Glutamatergic neuron (in vitro differentiated cells): ENCODE results near the gene RNU1-1. TPM values are rescaled to one million over a fixed set of nuclear protein-coding genes. Genes with fewer than 3 reads are reported as not detected.
"Not testable (repeated sequence)": the region's sequence is repeated elsewhere in the genome, so short reads cannot be mapped to it uniquely, and the experiment has no call there.

ENCODE experiments used
- DNase-seq: peaks from one replicate; pipeline ENCODE4 v3.0.0; 2022
- H3K27ac Mint-ChIP-seq: one replicate; pipeline ENCODE4 v1.8.0; 2020; ENCODE audit warnings: mild to moderate bottlenecking, mixed read lengths, inconsistent platforms; ENCODE audit not compliant: unreplicated experiment
- H3K27me3 Mint-ChIP-seq: one replicate; pipeline ENCODE4 v1.8.0; 2020; ENCODE audit warnings: mild to moderate bottlenecking, moderate library complexity, mixed read lengths, inconsistent platforms; ENCODE audit not compliant: unreplicated experiment
- H3K36me3 Mint-ChIP-seq: one replicate; pipeline ENCODE4 v1.8.0; 2020; ENCODE audit warnings: mild to moderate bottlenecking, mixed read lengths, inconsistent platforms; ENCODE audit not compliant: unreplicated experiment
- H3K4me1 Mint-ChIP-seq: one replicate; pipeline ENCODE4 v1.8.0; 2020; ENCODE audit warnings: mild to moderate bottlenecking, low read depth, mixed read lengths, inconsistent platforms; ENCODE audit not compliant: unreplicated experiment
- H3K4me3 Mint-ChIP-seq: one replicate; pipeline ENCODE4 v1.8.0; 2020; ENCODE audit warnings: mild to moderate bottlenecking, mixed read lengths, inconsistent platforms; ENCODE audit not compliant: unreplicated experiment
- H3K9me3 Mint-ChIP-seq: one replicate; pipeline ENCODE4 v1.8.0; 2020; ENCODE audit warnings: mild to moderate bottlenecking, moderate library complexity, mixed read lengths, inconsistent platforms; ENCODE audit not compliant: unreplicated experiment
- long read RNA-seq: library from polyadenylated mRNA; unstranded; transcript quantifications from one replicate; pipeline ENCODE4 v2.0.0, GENCODE V29; 2020; ENCODE audit not compliant: unreplicated experiment
- total RNA-seq: library from RNA; stranded (reverse); fragmentation: NEBNext Ultra II Directional; extraction: Animal tissue kit (Norgen Biotek cat#: 25700); gene quantifications from one replicate; pipeline ENCODE4 v1.2.1, GENCODE V29; 2021; ENCODE audit not compliant: unreplicated experiment

RNU1-1 gene
- total RNA-seq: 3,598 TPM
- long read RNA-seq: 0 reads

DNA sequence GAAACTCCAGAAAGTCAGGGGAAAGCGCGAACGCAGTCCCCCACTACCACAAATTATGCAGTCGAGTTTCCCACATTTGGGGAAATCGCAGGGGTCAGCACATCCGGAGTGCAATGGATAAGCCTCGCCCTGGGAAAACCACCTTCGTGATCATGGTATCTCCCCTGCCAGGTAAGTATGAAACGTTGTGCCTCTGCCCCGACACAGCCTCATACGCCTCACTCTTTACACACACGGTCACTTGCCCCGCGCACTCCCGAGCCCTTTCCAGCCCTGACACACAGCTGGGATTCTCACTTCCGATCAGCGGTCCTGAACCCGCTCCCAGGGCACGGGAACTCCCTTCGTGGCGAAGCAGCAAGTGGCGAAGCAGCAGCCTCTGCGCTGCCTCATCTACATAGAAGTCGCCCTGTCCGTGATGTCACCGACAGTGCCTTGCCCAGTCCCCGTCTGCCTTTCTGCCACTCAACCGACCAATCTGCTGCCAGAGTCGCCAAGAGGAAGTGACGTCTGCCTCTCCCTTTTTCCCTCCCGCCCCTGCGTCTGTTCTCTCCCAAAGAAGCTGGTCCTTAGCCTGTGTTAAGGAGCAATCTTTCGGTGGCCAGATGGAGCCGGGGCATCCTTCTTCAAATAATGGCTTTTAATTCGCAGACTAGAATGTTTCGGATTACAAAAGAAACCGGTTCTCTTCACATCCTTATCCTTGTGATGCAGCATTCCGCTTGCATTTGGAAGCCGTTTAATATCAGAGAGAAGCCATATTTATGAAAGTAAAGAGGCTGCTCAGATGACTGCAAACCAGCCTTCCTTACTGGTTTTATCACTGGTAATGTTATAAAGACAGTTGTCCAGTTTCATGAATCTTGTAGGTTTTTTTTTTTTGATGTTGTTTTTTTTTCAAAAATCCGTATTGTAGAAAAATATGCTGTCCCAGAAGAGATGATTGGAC, at the start of gene RNU1-1:
RNU1-1 (minus strand) TSS at position 179 of the 949 bp plus-strand sequence.
- H3K36me3 Mint-ChIP-seq, H3K9me3 Mint-ChIP-seq, H3K4me1 Mint-ChIP-seq, H3K27me3 Mint-ChIP-seq: not testable (repeated sequence)
- H3K27ac Mint-ChIP-seq: peak within 1 kb of the TSS; percentile 80
- peak within 1 kb of the TSS; percentile 49 for H3K4me3 Mint-ChIP-seq
- peak; percentile 63 for DNase-seq

GRCh38 chr1:16561035-16561434, 47.0 kb upstream of the RNU1-1 start:
- H3K4me3 Mint-ChIP-seq, H3K27me3 Mint-ChIP-seq, DNase-seq, H3K36me3 Mint-ChIP-seq, H3K9me3 Mint-ChIP-seq, H3K4me1 Mint-ChIP-seq, H3K27ac Mint-ChIP-seq: not testable (repeated sequence)

DNA sequence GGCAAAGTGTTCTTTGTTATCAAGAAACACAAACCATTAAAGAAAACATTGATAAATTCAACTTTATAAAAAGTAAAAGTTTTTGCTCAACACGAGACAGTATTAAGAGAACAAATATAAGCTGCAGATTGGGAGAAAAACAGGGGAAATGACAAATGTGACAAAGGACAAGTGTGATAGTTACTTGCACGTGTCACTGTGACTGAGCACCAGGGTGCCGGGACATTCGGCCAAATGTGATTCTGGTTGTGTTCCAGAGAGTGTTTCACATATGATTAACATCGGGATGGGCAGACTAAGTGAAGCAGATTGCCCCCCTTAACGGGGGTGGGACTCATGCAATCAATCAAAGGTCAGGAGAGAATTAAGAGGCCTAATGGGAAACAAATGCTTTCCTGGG, 46.4 kb upstream of the RNU1-1 start:
- not testable (repeated sequence) for H3K36me3 Mint-ChIP-seq, H3K4me1 Mint-ChIP-seq, DNase-seq, H3K27ac Mint-ChIP-seq, H3K4me3 Mint-ChIP-seq, H3K9me3 Mint-ChIP-seq, H3K27me3 Mint-ChIP-seq

GRCh38 chr1:16559688-16560087, 45.6 kb upstream of the RNU1-1 start:
- not testable (repeated sequence) for H3K4me1 Mint-ChIP-seq, H3K27ac Mint-ChIP-seq, DNase-seq, H3K27me3 Mint-ChIP-seq, H3K9me3 Mint-ChIP-seq, H3K4me3 Mint-ChIP-seq, H3K36me3 Mint-ChIP-seq

DNA sequence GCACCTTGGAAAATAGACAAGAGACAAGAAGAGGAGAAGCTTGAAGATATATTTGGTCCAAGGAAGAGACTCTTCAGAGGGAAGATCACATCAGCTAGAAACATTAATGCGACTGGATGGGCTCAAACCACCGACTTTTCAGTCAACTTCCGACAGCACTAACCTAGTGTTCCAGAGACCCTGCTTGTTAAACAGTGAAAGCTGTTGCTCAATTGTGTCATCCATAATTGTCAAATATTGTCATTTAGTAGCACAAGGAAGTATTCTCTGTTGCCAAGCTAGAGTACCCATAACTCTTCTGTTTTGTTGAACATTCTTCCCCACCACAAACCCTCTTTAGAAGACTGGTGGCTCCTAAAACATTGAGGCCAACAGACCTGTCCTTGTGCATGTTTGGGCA, 42.9 kb upstream of the RNU1-1 start:
- H3K9me3 Mint-ChIP-seq, H3K4me1 Mint-ChIP-seq, H3K27ac Mint-ChIP-seq, H3K4me3 Mint-ChIP-seq, H3K36me3 Mint-ChIP-seq, DNase-seq, H3K27me3 Mint-ChIP-seq: not testable (repeated sequence)

DNA sequence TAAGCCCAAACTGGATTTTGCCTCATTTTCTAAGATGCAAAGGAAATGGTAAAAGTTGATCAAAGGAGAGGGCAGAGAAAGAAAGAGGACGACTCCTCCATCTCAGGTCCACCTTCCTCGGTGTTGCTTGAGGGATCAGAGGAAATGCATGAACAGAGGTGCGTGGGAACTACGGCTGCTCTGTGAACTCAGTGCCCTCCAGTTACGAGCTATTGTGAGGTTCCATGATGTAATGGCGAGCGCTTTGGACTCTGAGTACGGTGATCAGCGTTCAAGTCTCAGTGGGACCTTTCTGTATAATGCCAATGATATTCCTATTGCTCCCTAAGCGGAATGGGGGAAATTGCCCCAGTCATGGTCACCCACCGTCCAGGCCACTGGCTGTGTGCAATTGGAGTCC, 39.2 kb upstream of the RNU1-1 start:
- H3K9me3 Mint-ChIP-seq, H3K4me1 Mint-ChIP-seq, DNase-seq, H3K27ac Mint-ChIP-seq, H3K27me3 Mint-ChIP-seq, H3K4me3 Mint-ChIP-seq, H3K36me3 Mint-ChIP-seq: not testable (repeated sequence)

- not testable (repeated sequence) for H3K27me3 Mint-ChIP-seq, DNase-seq, H3K4me1 Mint-ChIP-seq, H3K27ac Mint-ChIP-seq, H3K9me3 Mint-ChIP-seq, H3K4me3 Mint-ChIP-seq, H3K36me3 Mint-ChIP-seq
These were observed 36.3 kb upstream of the RNU1-1 start for GRCh38 chr1:16550212-16550918.

DNA sequence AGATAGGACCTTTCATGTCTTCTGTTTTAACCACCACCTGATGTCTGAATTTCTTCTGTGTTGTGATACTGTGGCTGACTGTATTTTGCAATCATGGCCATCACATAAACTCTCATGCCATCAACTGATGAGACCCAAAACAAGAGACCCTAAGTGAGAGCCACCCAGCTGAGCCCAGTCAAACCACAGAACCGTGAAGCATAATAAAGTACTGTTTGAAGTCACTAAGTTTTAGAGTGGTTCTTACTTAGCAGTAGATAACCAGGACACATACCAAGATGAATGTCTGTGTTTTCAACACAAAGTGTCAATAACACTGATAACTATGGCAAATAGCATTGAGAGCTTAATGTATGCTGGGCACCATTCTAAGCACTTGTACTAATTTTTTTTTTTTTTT, 35.5 kb upstream of the RNU1-1 start:
- DNase-seq, H3K27ac Mint-ChIP-seq, H3K4me3 Mint-ChIP-seq, H3K4me1 Mint-ChIP-seq, H3K36me3 Mint-ChIP-seq, H3K27me3 Mint-ChIP-seq, H3K9me3 Mint-ChIP-seq: not testable (repeated sequence)

- DNase-seq, H3K4me3 Mint-ChIP-seq, H3K36me3 Mint-ChIP-seq, H3K27me3 Mint-ChIP-seq, H3K9me3 Mint-ChIP-seq, H3K4me1 Mint-ChIP-seq, H3K27ac Mint-ChIP-seq: not testable (repeated sequence)
These were observed 33.6 kb upstream of the RNU1-1 start for GRCh38 chr1:16547502-16548241.

DNA sequence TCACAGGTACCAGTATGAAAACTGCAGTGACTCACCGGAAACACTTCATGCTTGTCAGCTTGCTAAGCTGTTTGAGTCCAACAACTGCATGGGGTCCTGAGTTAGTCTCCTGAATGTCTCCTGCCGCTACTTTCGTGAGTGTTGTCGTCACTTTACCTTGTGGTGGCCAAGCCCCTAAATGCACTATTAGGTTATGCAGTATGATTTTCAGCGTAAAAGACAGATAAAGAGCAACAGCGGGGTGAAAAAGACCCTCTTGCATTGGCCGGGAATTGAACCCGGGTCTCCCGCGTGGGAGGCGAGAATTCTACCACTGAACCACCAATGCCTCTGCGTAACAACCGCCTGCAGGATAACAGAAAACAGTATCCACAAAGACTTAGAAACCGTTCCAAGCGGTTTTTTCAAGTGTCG, 31.6 kb upstream of the RNU1-1 start:
- not testable (repeated sequence) for H3K27ac Mint-ChIP-seq, H3K27me3 Mint-ChIP-seq, DNase-seq

DNA sequence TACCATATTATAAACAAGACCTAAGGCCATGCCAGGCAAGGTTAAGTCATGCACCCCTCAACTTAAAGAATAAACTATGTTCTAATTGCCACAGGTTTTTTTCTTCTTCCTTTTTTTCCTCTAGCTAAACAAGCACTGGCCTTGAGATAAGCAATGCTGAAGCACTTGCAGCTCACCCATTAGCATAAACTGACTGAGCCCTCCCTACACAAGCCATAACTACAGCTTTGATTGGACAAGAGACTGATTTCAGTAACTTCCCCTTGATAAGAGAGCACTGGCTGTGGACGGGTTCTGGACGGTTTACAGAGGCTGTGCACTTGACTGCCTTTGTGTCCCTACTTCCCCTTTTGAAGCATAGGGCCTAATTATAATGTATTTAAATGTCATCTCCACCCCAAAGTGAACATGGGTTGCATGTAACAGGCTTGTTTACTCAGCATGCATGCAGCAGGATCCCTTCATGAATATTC, 26.4 kb upstream of the RNU1-1 start:
- not testable (repeated sequence) for H3K36me3 Mint-ChIP-seq, H3K27me3 Mint-ChIP-seq, H3K9me3 Mint-ChIP-seq, H3K27ac Mint-ChIP-seq, H3K4me3 Mint-ChIP-seq, H3K4me1 Mint-ChIP-seq, DNase-seq

More for the DNA sequence above, 31.6 kb upstream of the RNU1-1 start:
- not testable (repeated sequence) for H3K36me3 Mint-ChIP-seq, H3K9me3 Mint-ChIP-seq, H3K4me3 Mint-ChIP-seq, H3K4me1 Mint-ChIP-seq
